Osteoblast (primary cell): ENCODE results near the gene KLC1. TPM values are rescaled to one million over a fixed set of nuclear protein-coding genes. Genes with fewer than 3 reads are reported as not detected.

Source experiments
- DNase-seq: peaks from one replicate; pipeline ENCODE4 v3.0.0; 2011; ENCODE audit warnings: low spot score, mixed read lengths; ENCODE audit not compliant: insufficient read length; ENCODE audit errors: missing footprints
- H2AFZ ChIP-seq: 2 replicates; pipeline ENCODE4 v1.6.0; 2011; ENCODE audit warnings: mild to moderate bottlenecking, low read length
- H3K27ac ChIP-seq: 2 replicates; pipeline ENCODE4 v1.5.1; 2011; ENCODE audit warnings: mild to moderate bottlenecking, low read depth, low read length, moderate library complexity
- H3K27me3 ChIP-seq: 2 replicates; pipeline ENCODE4 v1.6.0; 2012; ENCODE audit warnings: mild to moderate bottlenecking, control low read depth, inconsistent platforms, low read length, moderate library complexity; ENCODE audit not compliant: insufficient read depth
- H3K36me3 ChIP-seq: 2 replicates; pipeline ENCODE4 v1.5.1; 2011; ENCODE audit warnings: mild to moderate bottlenecking, low read length, control low read depth, moderate library complexity; ENCODE audit not compliant: insufficient read depth
- H3K4me1 ChIP-seq: 2 replicates; pipeline ENCODE4 v1.5.1; 2011; ENCODE audit warnings: mild to moderate bottlenecking, low read length, control low read depth, moderate library complexity; ENCODE audit not compliant: insufficient read depth
- H3K4me2 ChIP-seq: 2 replicates; pipeline ENCODE4 v1.6.0; 2011; ENCODE audit warnings: mild to moderate bottlenecking, low read length; ENCODE audit not compliant: insufficient read depth
- H3K4me3 ChIP-seq: fragments of 200-600 bp; sonication (generic); 3 replicates; pipeline ENCODE4 v1.5.1; 2012; ENCODE audit warnings: mild to moderate bottlenecking, low read length, inconsistent platforms; ENCODE audit not compliant: insufficient read depth
- H3K79me2 ChIP-seq: 2 replicates; pipeline ENCODE4 v1.6.0; 2012; ENCODE audit warnings: mild to moderate bottlenecking, low read length, control low read depth, inconsistent platforms; ENCODE audit not compliant: insufficient read depth
- H3K9me3 ChIP-seq: 2 replicates; pipeline ENCODE4 v1.5.1; 2011; ENCODE audit warnings: low read depth, low read length, control low read depth
- H4K20me1 ChIP-seq: 2 replicates; pipeline ENCODE4 v1.6.0; 2012; ENCODE audit warnings: mild to moderate bottlenecking, low read length, control low read depth; ENCODE audit not compliant: insufficient read depth
- CTCF ChIP-seq: IDR thresholded peaks from 2 replicates; pipeline ENCODE4 v1.5.1; 2011; ENCODE audit warnings: mild to moderate bottlenecking, low read depth, low read length, moderate library complexity; ENCODE audit errors: extremely low read depth
- total RNA-seq: library from RNA; depleted of rRNA; stranded (reverse); fragments of >200 nt; gene quantifications from 2 replicates; pipeline ENCODE4 v1.2.3, GENCODE V29; 2012

Gene KLC1
- total RNA-seq, 1 donor: 205 TPM

DNA sequence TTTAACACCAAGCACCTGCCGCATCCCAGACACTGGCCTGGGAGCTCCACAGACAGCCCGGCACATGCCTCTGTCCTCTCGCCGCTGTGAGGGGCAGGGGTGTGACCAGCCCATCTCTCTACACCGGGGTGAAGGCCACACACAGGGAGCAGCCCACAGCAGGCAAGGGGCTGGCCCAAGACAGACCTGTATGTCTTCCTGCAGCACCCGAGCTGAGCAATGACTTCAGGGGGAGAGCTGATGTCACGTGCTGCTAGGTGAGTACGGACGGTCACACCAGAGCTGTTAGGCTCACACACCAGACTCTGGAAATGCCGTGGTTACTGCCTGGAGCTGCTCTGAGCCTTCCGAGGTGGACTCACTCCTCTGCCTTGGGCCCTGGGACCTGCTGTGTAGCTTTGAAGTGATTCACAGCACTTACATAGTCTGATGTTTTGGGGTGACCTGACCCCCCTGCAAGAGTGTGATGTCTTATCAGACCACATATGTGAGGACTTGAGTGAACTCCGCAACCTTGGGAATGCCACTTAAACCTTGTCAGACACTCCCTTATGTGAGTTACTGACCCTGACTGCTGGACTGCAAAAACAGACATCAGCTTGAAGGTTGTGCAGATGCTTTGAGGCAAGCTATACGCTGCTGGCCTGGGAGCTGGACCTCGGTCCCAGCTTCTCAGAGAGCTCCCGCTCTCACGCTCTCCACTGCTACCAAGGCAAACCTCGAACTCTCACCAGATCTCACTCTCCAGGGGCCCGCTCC lies 84.5 kb downstream of the KLC1 start:
- H3K36me3 ChIP-seq: peaks cover 16% of the 10 kb centered on the region
- H4K20me1 ChIP-seq: peaks cover 22% of the 10 kb centered on the region
- no peak overlapping the region for H3K27ac ChIP-seq
- no peak overlapping the region for H2AFZ ChIP-seq
- no peak overlapping the region for H3K4me2 ChIP-seq
- peaks cover 45% of the 10 kb centered on the region for H3K79me2 ChIP-seq
- H3K4me3 ChIP-seq: no peak overlapping the region
- TF ChIP-seq CTCF: no peak
- H3K27me3 ChIP-seq: no peaks in the 10 kb centered on the region
- peaks cover 27% of the 10 kb centered on the region for H3K4me1 ChIP-seq
- H3K9me3 ChIP-seq: no peaks in the 10 kb centered on the region
- no peak for DNase-seq

DNA sequence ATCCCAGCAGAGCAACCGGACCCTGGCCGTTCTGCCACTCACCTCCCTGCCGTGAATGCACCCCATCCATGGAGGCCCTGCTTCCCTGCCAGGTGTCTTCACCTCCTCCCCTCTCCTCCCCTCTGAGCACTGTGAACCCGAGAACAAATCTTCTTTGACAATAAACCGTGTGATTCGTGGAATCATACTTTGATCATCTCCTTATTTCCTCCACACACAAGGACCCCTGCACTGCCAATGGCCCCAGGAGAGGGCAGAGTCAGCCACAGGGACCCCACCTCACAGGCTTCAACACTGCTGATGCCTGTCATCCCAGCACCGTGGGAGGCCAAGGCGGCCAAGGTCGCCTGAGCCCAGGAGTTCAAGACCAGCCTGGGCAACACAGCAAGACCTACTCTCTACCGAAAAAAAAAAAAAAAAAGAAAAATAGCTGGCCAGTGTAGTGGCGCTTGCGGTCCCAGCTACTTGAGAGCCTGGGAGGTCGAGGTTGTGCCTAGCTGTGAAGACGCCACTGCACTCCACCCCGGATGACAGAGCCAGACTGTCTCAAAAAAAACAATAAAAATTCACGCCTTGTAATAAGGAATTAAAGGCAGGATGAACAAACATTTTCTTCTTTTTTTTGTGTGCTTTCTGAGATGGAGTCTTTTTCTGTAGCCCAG lies 85.2 kb downstream of the KLC1 start:
- H3K4me2 ChIP-seq: peak overlapping the region; percentile 76
- H2AFZ ChIP-seq: no peak overlapping the region
- no peaks in the 10 kb centered on the region for H3K27me3 ChIP-seq
- H4K20me1 ChIP-seq: peaks cover 20% of the 10 kb centered on the region
- TF ChIP-seq CTCF: no peak
- H3K79me2 ChIP-seq: peaks cover 49% of the 10 kb centered on the region
- peaks cover 10% of the 10 kb centered on the region for H3K36me3 ChIP-seq
- H3K4me3 ChIP-seq: peak overlapping the region; percentile 74
- no peak overlapping the region for H3K27ac ChIP-seq
- H3K4me1 ChIP-seq: peaks cover 27% of the 10 kb centered on the region
- no peaks in the 10 kb centered on the region for H3K9me3 ChIP-seq
- no peak for DNase-seq

DNA sequence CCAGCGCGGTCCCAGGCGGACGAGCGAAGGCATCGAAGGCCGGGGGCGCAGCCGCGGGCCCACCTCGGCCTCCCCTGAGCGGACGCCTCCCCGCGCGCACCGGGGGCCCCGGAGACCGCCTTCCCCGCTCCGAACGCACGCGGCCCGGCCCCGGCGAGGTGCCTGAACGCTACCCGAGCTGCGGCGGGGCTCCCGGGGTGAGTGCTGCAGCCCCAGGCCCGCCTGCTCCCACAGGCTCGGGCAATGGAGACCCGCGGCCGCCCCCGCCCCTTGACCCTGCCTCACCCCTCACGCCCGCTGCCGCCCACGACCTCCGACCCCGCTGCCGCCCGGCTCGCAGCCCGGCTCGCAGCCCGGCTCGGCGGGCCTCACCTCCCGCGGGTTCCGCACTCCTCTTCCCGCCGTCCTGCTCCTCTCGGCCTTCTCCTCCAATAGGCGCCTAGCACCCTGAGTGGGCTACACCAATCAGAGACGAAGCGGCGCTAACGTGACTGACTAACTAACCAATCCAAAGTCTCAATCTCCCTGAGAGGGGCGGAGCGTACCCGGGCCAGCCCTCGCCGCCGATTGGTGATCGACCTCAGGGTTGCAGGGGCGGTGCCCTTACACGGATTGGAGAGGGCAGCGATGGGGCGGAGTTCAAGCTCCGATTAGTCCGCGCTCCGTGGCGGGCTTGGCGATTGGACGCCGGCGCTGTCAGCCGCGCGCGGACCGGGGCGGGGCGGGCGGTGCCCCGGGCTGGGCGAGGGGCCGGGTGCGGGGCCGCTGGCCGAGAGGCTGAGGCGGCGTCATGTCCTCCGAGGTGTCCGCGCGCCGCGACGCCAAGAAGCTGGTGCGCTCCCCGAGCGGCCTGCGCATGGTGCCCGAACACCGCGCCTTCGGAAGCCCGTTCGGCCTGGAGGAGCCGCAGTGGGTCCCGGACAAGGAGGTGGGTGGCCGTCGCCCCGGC lies 86.3 kb downstream of the KLC1 start, which contains the start of the genes XRCC3 and ZFYVE21:
XRCC3 (minus strand) TSS at position 400 of the 949 bp plus-strand sequence. CDS start 4,364 bp downstream, outside the sequence.
ZFYVE21 (plus strand) TSS at position 759 of the 949 bp plus-strand sequence; CDS start at position 791, 32 bp downstream.
- Histone ChIP-seq H3K36me3 (peaks cover 4% of the 10 kb centered on the region), H3K4me3 (peak within 1 kb of the TSS; percentile 81), H3K27me3 (no peaks in the 10 kb centered on the region), H3K4me2 (peak within 1 kb of the TSS; percentile 80), H3K9me3 (no peaks in the 10 kb centered on the region), H3K27ac (peak within 1 kb of the TSS; percentile 41), H2AFZ (peak within 1 kb of the TSS; percentile 4), H3K79me2 (peaks cover 57% of the 10 kb centered on the region), H4K20me1 (peaks cover 28% of the 10 kb centered on the region), H3K4me1 (peaks cover 27% of the 10 kb centered on the region)
- peak; percentile 100 for DNase-seq
- no peak for TF ChIP-seq CTCF
